Neutrophil (primary cell): ENCODE data around the gene CFAP251.

Experiments used
- H3K27ac ChIP-seq: fragments of 200-600 bp; sonication (generic); 2 replicates; pipeline ENCODE4 v1.5.1; 2016; ENCODE audit warnings: mild to moderate bottlenecking, moderate library complexity
- H3K27me3 ChIP-seq: fragments of 200-600 bp; sonication (generic); 2 replicates; pipeline ENCODE4 v1.6.0; 2016; ENCODE audit warnings: mild to moderate bottlenecking
- H3K36me3 ChIP-seq: fragments of 200-600 bp; sonication (generic); 2 replicates; pipeline ENCODE4 v1.5.1; 2017
- H3K4me1 ChIP-seq, 2 experiments: fragments of 200-600 bp in 1 of 2; sonication (generic) in 1 of 2; 1 replicate in 1 of 2; 2 replicates in 1 of 2; pipeline versions ENCODE4 v1.5.1 to v1.6.1; 2013 to 2016; ENCODE audit warnings: low read depth in 1 of 2, low read length in 1 of 2, mild to moderate bottlenecking in 1 of 2, moderate library complexity in 1 of 2; ENCODE audit not compliant: control insufficient read depth in 1 of 2, insufficient read depth in 1 of 2
- H3K4me3 ChIP-seq, 2 experiments: fragments of 200-600 bp in 1 of 2; sonication (generic) in 1 of 2; 1 replicate in 1 of 2; 2 replicates in 1 of 2; pipeline ENCODE4 v1.5.1; 2013 to 2016; ENCODE audit warnings: low read depth in 1 of 2, low read length in 1 of 2, mild to moderate bottlenecking in 1 of 2, moderate library complexity in 1 of 2
- H3K9me3 ChIP-seq: fragments of 200-600 bp; sonication (generic); 2 replicates; pipeline ENCODE4 v1.5.1; 2016
- TF ChIP-seq, protein P1 (sequence below): fragments of 200-600 bp; sonication (generic); IDR thresholded peaks from 2 replicates; pipeline ENCODE4 v1.5.1; 2016; ENCODE audit warnings: antibody characterized with exemption

CFAP251 gene

GRCh38 chr12:121939992-121940766 is 21.8 kb downstream of the CFAP251 start:
- Histone ChIP-seq H3K27ac (no peak overlapping the region), H3K4me3 (no peak overlapping the region), H3K36me3 (no peaks in the 10 kb centered on the region), H3K27me3 (peaks cover 9% of the 10 kb centered on the region), H3K9me3 (no peaks in the 10 kb centered on the region), H3K4me1 (no peaks in the 10 kb centered on the region)
- TF ChIP-seq, protein P1, sequence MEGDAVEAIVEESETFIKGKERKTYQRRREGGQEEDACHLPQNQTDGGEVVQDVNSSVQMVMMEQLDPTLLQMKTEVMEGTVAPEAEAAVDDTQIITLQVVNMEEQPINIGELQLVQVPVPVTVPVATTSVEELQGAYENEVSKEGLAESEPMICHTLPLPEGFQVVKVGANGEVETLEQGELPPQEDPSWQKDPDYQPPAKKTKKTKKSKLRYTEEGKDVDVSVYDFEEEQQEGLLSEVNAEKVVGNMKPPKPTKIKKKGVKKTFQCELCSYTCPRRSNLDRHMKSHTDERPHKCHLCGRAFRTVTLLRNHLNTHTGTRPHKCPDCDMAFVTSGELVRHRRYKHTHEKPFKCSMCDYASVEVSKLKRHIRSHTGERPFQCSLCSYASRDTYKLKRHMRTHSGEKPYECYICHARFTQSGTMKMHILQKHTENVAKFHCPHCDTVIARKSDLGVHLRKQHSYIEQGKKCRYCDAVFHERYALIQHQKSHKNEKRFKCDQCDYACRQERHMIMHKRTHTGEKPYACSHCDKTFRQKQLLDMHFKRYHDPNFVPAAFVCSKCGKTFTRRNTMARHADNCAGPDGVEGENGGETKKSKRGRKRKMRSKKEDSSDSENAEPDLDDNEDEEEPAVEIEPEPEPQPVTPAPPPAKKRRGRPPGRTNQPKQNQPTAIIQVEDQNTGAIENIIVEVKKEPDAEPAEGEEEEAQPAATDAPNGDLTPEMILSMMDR: no peak

- H3K4me1 ChIP-seq: no peaks in the 10 kb centered on the region
- no peaks in the 10 kb centered on the region for H3K36me3 ChIP-seq
- H3K27ac ChIP-seq: no peak overlapping the region
- TF ChIP-seq, protein P1: no peak
- H3K9me3 ChIP-seq: no peaks in the 10 kb centered on the region
- peaks cover 9% of the 10 kb centered on the region for H3K27me3 ChIP-seq
- no peak overlapping the region for H3K4me3 ChIP-seq
These were observed 23.8 kb downstream of the CFAP251 start for GRCh38 chr12:121942145-121942718.

DNA sequence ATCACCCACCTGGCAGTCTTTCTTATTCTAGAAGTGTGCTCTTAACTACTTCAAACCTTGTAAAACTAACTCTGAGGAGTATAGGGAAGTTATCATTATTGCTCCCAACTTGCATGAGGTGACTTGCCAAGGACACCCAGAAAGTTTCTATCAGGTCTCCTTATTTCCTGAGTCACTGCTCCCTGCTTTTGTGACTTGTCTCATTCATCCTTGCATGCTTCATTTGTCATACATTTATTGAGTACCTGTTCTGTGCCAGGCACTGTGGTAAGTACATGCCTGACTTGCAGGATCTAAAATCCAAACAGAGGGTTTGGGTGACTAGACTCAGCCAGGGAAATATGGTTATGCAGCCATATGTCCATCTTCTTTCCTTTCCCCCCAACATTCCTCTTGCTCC is 25.5 kb downstream of the CFAP251 start:
- Histone ChIP-seq H3K4me3 (no peak overlapping the region), H3K27me3 (peaks cover 9% of the 10 kb centered on the region), H3K27ac (no peak overlapping the region), H3K9me3 (no peaks in the 10 kb centered on the region), H3K36me3 (no peaks in the 10 kb centered on the region), H3K4me1 (no peaks in the 10 kb centered on the region)
- TF ChIP-seq, protein P1: no peak

DNA sequence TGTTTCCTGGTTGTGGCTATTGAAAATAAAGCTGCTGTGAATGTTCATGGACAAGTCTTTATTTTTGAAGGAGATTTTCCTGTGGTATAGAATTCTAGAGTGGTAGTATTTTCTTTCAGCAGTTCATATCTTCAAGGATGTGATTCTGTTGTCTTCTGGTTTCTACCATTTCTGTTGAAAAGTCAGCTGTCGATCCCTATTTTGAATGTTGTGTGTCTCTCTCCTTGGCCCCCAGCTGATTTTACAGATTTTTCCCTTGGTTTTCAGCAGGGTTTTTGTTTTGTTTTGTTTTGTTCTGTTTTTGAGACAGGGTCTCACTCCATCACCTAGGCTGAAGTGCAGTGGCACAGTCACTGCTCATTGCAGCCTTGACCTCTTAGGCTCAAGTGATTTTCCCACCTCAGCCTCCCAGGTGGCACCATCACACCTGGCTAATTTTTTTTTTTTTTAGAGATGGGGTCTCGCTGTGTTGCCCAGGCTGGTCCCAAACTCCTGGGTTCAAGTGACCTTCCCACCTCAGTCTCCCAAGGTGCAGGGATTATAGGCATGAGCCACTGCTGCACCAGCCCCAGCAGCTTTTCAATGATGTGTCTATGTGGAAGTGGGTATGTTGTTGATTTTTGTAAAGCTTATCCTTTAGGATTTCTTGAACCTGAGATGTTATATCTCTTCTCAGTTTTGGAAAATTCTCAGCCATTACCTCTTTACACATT is 28.1 kb downstream of the CFAP251 start:
- no peak overlapping the region for H3K27ac ChIP-seq

GRCh38 chr12:121947981-121948380 is 29.6 kb downstream of the CFAP251 start:
- Histone ChIP-seq H3K9me3 (no peaks in the 10 kb centered on the region), H3K27ac (no peak overlapping the region), H3K27me3 (peaks cover 5% of the 10 kb centered on the region), H3K4me3 (no peak overlapping the region), H3K36me3 (no peaks in the 10 kb centered on the region), H3K4me1 (no peaks in the 10 kb centered on the region)
- TF ChIP-seq, protein P1: no peak

More for the DNA sequence above, 28.1 kb downstream of the CFAP251 start:
- no peaks in the 10 kb centered on the region for H3K36me3 ChIP-seq
- H3K27me3 ChIP-seq: no peaks in the 10 kb centered on the region
- no peaks in the 10 kb centered on the region for H3K9me3 ChIP-seq
- TF ChIP-seq, protein P1: no peak
- H3K4me3 ChIP-seq: no peak overlapping the region
- no peaks in the 10 kb centered on the region for H3K4me1 ChIP-seq
